Fibroblast of skin of back (primary cell): ENCODE data around the gene R3HDM1.

Experiments used
- DNase-seq: peaks from one replicate; pipeline ENCODE4 v3.0.0-alpha.2; 2013

The R3HDM1 gene

DNA sequence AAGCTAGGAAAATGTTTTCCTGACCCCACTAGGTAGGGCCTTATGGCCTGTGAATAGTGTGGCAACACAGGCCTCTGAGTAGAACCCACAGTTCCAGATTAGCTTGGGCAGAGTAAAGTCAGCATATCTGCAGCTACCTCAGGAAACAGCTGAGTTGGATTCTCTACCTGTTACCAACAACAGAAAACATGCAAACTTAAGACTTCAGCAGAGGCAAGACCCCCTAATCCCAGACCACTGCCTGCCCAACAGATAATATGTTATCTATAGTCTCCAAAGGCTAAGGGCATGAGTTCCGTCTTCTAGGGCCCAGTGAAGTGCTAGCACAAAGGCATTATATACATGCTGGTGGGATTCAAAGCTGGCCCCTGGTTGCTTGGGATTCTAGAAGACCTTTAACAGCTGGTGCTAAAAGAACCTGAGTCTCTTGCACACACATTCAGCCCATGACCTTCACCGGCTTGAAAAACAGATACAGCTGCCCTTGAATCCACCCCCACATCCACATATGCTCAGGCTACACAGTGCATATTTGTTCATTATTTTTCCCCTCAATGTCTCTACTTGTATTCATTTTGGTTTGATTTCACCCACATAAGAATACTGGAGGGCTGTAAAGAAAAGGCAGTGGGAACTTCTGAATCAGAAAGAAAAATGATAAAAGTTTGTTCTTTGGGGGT is 196.9 kb downstream of the R3HDM1 start:
- DNase-seq = no peak

DNA sequence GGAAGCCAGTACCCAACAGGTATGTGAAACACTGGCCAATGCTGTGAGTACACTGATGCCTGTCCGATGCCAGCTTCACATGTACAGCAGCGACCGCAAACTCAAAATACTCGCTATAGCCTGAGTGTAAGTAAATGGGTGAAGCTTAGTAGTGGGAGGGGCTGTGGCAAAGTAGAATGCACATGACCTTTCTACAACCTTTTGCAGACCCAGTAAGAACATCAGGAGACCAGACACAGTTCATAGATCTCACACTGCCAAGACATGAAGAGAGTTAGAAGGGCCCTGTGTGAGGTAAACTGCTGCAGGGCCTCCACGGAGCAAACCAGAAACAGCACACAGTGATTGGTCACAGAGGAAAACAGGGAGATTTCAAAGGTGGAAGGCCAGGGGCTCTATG is 201.3 kb downstream of the R3HDM1 start:
- no peak for DNase-seq

DNA sequence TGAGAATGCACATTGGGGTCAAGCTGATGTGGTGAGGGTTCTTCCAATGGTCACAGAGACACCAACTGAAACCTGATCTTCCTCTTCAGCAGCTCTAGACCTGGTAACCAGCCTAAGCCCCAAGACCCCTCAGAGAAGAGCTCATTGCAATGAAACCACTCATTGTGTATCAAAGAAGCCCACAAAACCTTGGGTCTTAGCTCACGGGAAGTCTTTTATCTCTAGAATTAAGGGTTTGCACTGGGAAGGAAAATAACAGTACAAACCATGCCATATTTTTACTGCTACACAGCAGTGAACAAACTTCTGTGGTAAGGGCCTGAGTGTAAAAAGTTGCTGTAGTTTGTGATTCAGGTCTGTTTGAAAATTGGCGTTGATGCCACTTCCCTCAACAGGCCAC is 201.8 kb downstream of the R3HDM1 start:
- no peak for DNase-seq

DNA sequence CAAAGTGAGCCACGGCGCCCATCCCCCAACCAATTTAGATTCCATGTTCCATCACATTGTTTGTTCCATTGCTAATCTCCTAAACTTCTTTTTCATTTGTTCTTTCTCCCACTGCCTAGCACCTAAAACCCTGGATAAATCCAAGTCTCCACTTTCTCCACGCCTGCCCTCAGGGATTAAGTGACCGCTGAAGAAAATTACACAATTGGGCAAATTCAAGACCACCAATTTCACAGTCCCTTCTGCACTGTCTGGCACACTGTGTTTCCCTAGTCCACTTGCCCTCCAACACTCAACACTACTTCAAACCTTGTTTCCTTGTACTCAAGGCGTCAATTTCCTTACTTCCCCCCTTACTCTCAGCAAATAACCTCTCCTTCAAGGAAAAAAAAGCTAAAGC is 205.3 kb downstream of the R3HDM1 start:
- DNase-seq = no peak

DNA sequence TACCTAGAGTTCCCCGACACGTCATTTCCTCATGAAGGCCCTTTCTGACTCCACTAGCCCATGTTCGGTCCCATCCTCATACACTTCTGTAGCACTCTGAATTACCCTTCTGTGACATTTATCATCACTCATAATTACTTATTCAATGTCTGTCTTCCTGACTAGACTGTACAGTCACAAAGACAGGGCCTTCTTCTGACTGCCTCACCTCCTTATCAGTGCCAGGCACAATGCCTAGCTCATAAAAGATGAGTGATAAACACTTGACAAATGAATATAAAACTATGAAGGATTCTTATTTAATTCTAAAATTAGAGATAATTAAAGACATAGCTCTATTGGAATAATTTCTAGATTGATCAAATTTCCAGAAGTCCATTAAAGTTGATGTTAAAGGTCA is 208.9 kb downstream of the R3HDM1 start:
- no peak for DNase-seq

DNA sequence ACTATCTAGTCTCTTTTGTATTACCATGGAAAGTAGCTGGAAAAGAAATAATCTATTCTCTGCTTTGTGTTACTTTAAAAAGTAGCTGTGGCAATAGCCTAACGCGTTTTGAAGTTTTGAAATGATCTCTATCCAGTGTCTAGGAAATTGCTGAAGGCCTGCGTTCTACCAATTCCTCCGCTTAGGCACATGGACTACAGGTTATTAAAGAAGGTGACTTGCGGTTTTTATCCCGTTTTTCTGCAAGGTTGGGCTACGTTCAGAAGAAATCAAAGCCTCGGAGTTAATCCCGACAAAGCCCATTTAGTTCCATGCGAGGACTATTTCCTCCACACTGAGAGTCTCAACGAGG is 209.7 kb downstream of the R3HDM1 start:
- no peak for DNase-seq

DNA sequence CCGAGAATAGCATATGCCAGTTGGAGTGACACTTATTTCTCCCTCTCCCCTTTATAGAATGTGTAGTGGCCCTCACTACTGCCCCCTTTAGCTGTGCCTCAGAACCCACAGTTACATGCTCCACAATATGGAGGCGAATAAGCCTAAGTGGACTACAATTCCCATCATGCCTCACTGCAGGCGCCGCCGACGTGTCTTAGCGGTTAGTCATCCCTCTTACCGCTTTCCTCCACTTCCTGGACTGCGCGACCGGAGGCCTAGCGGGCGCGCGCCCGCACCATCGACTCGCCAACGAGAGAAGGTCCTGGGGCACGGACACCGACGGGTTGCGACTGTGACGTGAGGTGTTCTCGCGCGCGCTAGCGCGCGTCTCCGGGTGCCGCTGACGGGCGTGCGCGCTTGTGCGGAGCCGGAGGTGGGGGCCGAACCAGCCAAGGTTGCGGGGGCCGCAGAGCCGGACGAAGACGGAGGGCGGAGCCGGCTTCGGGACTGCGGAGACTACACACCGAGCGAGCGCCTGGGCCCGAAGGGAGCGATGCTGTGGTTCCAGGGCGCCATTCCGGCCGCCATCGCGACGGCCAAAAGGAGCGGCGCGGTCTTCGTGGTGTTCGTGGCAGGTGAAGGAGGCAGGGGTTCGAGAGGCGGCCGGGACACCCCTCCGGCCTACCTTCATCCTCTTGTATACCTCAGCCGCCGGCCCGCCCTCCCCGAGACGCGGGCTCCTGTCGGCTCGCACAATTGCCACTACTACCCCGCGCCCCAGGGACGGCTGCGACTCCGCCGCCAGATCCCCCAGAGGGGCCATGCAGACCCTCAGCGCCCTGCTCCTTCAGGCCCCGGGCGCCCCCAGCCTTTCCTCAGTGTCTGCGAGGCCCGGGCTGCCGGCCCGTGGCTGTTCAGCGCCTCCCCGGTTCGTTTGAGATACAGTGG is 210.4 kb downstream of the R3HDM1 start, which contains the start of gene UBXN4:
TSS of gene UBXN4 (plus strand) at position 461 of the 930 bp plus-strand sequence. CDS start at position 536, 75 bp downstream.
- peak; percentile 99 for DNase-seq

DNA sequence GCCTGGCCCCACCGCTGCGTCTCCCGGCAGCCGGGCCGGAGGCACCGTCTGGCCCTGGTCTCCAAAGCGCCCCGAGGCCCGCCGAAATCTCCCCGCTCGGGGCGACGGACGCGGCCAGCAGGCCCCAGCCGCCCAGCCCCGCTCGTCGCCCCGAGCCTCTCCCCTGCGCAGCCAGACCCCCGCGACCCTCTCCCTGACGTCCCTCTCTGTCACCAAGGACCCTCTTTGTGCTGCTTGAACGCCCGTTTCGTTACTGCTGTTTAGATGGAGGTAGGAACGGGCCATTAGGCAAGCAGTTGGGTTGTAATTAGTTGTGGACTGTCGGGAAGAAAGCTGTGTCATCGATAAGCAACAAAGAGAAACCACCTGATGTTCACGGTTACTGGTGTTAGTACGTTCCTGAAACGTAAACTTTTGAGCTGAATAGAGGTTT is 211.1 kb downstream of the R3HDM1 start:
- peak; percentile 53 for DNase-seq

DNA sequence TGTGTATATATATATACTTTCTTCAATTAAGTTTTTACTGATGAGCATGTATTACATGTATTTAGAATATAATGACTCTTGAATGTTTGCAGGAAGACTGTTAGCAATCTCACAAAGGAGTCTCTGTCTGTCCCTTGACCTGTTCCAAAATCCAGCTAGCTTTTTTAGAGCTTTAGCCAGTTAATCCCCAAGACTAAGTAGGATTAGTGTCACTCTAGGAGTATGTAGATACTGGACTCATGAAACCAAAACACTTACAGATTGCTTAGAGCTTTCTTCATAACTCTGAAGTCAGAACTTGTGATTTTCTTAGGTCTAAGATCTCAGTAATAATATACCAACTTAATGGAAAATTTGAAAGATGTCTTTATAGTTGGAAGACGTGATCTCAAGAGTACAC is 212.6 kb downstream of the R3HDM1 start:
- peak; percentile 6 for DNase-seq

DNA sequence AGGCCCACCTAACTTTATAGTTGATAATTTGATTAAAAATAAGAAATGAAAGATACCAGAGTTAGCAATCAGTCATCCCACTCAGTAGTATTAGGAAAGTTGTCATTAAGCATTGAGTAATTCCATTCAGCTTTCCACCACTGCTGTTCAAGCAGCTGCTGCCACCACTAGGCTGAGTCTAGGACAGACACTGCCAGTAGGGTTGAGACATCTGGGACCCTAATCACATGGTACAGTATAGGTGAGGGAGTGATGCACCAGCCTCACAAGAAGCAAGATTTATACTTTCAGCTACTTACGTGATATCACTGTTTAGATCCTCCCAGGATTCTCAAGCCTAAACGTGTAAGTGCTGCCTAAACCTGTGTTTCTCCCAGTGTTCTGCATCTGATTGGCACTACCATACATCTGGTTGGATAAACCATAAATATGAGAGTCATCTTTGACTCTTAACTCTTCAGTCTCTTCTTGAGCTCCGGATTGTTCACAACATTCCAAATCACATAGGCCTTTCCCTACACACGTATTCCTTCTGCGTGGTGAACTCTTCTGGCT is 213.6 kb downstream of the R3HDM1 start:
- DNase-seq = peak; percentile 29

DNA sequence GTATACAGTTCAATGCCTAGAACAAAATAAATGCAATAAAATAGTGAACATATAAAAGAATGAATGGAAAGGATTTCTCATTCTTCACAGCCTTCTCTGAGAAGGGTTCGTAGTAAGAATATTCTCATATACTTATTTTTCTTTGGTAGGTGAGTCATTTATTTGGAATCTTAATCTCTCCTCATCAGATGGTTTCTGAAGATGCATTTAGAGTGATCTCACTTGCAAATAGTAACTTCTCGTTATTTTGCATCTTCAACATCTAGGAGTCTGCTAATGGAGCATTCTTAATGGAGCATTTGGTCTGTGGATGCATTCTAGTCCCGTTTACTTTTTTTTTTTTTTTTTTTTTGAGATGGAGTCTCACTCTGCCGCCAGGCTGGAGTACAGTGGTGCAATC is 214.3 kb downstream of the R3HDM1 start:
- DNase-seq = peak; percentile 89

DNA sequence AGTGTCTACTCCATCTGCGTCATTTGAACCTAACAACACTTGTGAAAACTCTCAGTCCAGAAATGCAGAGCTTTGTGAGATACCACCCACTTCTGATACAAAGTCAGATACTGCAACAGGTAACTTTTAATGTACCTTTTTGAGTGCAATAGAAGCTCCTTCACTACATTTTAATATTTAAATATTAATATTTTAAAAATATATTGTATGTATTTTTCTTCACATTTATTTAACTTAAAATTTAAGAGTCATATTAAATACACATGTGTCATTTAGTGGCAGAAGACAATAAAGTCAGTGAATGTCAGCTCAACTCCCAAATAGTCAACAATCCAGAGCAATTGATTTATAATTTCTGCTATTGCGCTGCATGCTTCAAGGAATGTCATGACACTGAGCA is 224.3 kb downstream of the R3HDM1 start:
- no peak for DNase-seq

DNA sequence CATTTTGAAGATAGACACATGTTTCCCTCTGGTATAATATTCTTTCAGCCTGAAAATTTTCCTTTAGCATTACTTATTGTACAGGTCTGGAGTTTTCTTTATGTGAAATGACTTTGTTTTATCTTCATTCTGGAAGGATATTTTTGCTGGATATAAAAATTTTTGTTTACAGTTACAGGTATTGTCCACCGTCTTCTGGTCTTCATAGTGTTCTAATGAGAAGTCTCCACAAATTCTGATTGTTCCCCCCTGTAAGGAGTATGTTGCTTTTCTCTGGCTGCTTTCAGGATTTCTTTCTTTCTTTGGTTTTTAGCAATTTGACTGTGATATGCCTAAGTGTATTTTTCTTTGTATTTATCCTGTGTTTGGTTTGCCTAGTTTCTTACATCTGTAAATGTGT is 225.4 kb downstream of the R3HDM1 start:
- no peak for DNase-seq

DNA sequence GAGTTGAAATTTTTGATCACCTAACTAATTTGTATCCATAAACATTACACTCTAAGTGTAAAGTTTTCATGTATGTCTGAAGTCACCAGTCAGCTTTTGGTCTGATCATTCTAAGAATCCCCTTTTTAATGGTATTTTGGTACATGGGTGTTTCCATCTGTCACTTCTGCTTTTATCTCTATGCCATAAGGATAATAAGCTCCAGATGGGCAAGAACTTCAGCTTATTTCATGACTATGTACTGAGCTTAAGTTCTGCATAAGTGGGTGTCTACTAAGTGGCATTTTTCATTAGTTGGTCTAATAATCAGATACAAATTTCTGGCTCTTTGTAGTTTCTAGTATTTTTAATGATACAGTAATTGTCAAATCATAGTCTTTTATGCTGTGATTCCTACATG is 230.7 kb downstream of the R3HDM1 start:
- no peak for DNase-seq

DNA sequence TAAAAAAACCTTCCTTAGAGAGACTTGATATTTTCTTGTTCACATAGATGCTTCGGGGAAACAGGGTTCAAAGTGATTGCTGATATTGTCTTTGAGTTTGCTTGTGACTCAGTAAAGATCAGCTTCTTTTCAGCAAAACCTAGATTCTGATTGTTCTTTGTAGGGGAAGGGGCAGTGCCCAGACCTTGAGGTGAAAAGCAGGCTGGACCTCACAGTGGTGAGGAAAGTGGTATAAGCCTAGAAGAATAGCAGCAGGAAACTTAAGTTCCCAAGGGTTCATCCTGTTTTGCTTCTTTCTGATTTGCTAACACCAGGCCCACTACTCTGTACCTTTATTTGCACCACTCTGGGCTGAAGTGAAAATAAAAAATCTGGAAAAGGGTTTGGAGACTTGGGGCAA is 231.2 kb downstream of the R3HDM1 start:
- DNase-seq = no peak

DNA sequence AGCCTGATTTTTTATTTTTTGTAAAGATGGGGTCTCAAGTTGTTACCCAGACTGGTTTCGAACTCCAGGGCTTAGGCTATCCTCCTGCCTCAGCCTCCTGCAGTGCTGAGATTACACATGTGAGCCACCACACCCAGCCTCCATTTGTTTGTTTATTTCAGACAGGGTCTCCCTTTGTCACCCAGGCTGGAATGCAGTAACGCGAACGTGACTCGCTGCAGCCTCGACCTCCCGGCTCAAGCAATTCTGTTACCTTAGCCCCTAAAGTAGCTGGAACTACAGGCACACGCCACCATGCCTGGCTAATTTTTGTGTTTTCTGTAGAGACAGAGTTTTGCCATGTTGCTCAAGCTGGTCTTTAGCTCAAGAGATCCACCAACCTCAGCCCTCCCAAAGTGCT is 237.6 kb downstream of the R3HDM1 start:
- peak; percentile 3 for DNase-seq

DNA sequence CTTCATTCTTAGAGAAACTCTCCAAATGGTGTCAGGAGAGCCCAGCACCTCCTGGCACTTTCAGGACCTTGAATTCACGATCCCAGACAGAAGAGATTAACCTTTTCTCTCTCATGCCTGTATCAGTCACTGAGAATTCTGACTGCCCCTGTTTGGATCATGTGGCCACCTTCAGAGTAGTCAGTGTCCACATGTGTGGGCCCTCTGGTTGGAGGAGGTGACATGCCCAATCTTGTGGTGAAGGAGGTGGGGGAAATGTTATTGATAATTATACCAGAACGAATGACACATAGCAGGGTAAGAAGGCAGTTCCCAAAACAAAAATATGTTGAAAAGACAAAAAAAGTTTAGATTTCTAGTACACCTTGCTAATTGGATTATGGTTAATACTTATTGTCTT is 242.0 kb downstream of the R3HDM1 start:
- no peak for DNase-seq

DNA sequence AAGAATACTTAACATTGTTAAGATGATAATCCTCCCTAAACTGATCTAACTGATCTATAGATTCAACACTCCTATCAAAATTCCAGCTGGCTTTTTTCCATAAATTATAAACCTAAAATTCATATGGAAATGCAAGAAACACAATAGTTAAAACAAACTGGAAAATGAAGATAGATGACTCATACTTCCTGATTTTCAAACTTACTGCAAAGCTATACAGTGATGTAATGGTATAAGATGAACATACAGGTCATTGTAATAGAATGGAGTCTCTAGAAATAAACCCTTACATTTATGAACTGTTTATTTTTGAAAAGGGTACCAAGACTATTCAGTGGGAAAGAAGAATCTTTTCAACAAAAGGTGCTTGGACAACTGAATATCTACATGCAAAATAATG is 242.6 kb downstream of the R3HDM1 start:
- DNase-seq = peak; percentile 72
